COR-L47 (cell line): Measurements from ENCODE around the gene MFF.
"Not testable (repeated sequence)": the region's sequence is repeated elsewhere in the genome, so short reads cannot be mapped to it uniquely, and the experiment has no call there.

Experiments
- DNase-seq: peaks from one replicate; lab custom pipeline; 2025; lab: John Stamatoyannopoulos, UW

The MFF gene

DNA sequence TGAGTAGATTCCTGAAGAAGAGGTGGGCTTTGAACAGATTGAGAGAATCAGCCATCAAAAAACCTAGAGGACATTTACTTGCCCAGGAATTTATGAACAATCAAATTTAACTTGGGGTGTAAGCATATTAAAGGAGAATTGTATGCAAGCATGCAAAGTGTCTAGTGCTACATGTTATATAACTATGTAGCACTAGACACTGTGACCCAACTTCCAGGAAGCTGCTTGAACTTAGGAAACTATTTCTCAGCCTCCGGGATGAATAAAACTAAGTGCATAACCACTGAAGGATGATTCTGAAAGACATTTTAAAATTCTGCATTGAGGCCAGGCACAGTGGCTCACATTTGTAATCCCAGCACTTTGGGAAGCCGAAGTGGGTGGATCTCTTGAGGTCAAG is 12.4 kb downstream of the MFF start:
- DNase-seq: no peak

DNA sequence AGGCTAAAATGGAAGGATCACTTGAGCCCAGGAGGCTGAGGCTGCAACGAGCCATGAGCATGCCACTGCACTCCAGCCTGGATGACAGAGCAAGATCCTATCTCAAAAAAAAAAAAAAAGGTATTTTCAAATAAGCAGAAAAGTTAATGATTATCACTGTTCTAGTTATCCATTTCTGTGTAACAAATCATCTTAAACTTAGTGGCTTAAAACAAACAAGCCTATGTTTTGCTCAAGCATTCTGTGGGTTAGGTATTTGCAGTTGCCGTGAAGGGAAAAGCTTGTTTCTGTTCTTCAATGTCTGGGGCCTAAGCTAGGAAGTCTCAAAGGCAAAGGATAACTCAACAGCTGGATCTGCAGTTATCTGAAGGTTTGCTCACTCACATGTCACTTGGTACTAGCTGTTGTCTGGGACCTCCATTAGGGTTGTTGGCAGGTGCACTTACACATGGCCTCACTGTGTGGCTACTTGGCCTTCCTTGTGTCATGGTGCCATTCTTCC is 14.1 kb downstream of the MFF start:
- DNase-seq: no peak

GRCh38 chr2:227340106-227340505 is 15.1 kb downstream of the MFF start:
- no peak for DNase-seq

GRCh38 chr2:227341553-227341952 is 16.5 kb downstream of the MFF start:
- DNase-seq: no peak

GRCh38 chr2:227344231-227344630 is 19.2 kb downstream of the MFF start:
- DNase-seq: no peak

GRCh38 chr2:227347117-227347516 is 22.1 kb downstream of the MFF start:
- DNase-seq: no peak

GRCh38 chr2:227348324-227348723 is 23.3 kb downstream of the MFF start:
- DNase-seq: no peak

DNA sequence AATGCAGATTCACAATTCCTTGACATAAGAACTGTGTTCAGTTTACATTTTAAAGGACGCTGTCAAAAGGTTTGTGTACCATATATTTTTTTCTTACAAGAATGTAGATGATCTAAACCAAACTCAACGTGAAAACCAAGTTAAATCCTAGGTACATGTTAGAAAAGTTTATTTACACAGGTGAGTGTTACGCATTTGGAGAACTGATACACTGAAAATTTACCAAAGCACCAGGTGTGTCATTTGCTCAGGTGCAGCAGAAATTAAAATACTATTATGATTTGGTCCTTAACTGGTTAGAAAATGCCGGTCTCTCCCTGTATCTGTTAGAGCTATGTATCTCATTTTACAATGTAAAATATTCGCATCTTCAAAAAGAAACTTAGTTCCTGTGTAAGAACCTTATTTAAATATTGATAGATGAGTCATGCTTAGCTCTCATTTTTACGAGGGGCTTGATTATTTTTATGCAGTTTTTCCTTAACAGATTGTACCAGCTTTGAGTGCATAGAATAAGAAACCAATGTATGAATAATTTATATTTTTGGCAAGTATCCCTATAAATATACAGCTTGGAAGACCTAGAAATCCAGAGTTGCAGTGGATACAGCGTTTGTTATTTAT is 25.1 kb downstream of the MFF start:
- DNase-seq: no peak

- no peak for DNase-seq
These were observed 26.6 kb downstream of the MFF start for GRCh38 chr2:227351639-227352038.

DNA sequence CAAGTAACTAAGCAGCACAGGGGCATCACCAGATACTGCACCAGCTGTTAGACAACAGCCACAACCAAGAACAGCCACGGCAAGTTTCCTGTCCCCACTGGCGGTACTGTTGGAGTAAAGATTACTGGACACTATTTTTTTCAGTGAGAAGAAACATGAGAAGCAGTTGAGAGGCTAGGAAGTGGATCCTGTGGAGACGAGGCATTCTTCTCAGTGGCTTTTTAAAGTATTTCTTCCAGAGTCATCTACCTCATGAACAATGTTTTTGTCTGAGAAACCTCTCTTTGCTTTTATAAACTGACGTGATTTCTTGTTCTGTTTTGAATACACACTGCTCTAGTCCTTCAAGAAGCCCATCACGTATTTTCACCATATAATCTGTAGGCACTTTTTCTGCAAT is 35.3 kb downstream of the MFF start:
- DNase-seq: no peak

DNA sequence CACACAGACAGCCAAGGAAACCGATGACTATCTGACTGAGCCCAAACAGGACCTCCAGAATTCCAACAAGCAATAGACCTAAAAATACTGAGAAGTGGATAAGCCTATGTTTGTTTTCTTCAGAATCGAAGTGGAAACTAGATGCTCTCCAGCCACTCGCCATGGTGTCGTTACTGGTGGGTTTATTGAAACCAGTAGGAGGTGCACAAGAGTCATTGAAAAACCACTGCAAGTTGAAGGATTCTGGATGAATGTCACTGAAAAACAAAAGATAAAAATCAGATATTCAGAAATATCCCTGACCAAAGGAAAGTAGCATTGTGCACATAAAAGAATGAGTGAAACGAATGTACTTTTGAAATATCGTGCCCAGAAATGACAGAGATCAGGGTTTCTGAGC is 38.7 kb downstream of the MFF start:
- no peak for DNase-seq

DNA sequence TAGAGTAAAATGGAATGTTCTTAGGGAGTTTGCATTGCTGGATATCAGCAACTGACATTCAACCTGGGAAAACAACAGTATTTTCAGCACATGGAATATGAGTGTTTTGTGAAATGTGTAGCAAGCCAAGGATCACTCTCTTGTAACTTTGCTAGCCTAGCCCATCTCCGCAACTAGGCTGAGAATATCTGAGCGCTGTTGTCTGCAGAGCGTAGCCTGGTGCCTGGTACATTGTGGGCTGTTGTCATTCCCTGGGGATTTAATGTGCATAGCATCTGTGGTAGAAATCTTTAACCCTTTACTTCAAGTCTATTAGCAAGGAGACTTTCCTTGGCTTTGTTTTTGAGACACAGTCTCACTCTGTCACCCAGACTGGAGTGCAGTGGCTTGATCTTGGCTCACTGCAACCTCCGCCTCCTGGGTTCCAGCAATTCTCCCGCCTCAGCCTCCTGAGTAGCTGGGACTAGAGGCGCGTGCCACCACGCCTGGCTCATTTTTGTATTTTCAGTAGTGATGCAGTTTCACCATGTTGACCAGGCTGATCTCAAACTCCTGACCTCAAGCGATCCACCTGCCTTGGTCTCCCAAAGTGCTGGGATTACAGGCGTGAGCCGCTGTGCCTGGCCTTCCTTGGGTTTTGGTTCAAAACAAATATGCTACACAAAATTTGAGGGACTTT is 39.7 kb downstream of the MFF start:
- not testable (repeated sequence) for DNase-seq

GRCh38 chr2:227365833-227366232 is 40.8 kb downstream of the MFF start:
- DNase-seq: no peak

DNA sequence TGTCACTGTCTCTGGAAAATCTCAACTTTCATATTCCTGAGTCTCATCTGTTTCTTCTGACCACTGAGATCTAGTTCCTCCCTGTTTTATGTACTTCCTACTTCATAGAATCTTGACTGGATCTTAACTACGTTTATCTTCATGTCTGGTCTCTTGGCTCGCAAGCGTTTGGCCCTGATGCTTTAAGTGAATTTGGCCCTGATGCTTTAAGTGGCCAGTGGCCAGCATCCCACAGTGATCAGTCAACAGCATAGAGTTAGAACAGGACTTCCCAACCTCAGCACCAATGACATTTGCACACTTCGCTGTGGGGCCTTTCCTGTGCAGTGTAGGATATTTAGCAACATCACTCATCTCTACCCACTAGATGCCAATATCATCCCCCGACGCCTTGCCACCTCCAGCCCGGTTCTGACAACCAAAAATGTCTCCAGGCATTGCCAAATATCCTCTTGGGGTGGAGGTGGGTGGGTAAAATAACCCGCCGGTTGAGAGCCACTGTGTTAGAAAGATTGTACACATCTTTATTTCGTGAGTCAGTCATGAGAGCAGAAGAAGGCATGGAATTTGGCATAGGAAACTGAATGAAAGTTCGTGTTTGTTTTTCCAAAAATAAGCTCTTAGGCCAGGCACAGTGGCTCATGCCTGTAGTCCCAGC is 41.8 kb downstream of the MFF start:
- no peak for DNase-seq

GRCh38 chr2:227367427-227367795 is 42.4 kb downstream of the MFF start:
- no peak for DNase-seq

GRCh38 chr2:227368574-227368973 is 43.5 kb downstream of the MFF start:
- DNase-seq: no peak

DNA sequence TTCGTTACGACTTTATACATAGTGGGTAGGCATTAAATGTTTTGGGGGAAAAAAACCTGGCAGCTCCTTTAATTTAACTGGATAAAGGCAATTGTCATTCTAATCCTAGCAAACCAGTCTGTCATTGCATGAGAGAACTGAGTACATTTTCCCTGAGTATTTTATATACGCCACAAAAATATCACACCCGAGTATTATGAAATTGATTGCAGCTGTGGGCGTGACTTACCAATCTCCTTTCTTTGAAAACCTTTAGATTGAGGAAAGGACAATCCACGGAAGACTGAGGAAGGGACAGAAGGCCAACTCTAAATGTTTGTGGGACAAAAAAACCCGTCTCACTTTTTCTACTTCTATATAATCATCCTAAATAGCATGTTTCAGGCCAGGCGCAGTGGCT is 45.0 kb downstream of the MFF start:
- DNase-seq: no peak

DNA sequence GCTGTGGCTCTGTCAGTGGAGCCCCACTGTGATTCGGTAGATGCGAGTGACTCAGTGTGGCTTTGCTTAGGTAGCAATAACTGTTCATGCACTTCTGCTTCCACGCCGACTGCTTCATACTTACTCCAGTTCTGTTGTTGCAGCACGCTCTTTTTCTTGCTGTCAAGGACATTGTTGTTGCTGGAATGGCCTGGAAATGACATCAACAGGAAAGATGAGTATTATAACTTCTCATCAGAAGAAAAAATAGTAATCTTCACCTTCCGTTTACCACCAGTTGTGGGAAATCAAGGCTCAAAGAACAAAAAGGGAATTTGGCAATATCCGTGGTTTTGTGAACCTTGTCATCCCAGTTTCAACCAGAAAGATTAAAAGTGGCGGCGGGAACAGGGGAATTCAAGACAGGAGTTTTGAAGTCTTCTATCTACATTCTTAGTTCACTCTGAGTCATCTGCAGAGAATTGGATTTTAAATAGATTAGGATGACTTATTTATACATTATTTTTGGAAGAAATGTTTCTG is 45.8 kb downstream of the MFF start:
- DNase-seq: no peak

DNA sequence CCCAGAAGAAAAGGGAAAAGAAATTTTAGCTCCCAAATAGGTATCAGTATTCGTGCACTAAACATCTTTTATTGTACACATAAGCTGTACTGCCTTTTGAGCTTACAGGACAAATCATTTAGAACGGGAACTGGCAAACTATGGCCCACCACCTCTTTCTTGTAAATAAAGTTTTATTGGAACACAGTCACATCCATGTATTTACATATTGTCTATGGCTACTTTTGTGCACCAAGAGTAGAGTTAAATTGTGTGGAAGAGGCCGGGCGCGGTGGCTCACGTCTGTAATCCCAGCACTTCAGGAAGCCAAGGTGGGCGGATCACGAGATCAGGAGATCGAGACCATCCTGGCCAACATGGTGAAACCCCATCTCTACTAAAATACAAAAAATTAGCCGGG is 48.3 kb downstream of the MFF start:
- no peak for DNase-seq

GRCh38 chr2:227374158-227374557 is 49.1 kb downstream of the MFF start:
- DNase-seq: no peak

DNA sequence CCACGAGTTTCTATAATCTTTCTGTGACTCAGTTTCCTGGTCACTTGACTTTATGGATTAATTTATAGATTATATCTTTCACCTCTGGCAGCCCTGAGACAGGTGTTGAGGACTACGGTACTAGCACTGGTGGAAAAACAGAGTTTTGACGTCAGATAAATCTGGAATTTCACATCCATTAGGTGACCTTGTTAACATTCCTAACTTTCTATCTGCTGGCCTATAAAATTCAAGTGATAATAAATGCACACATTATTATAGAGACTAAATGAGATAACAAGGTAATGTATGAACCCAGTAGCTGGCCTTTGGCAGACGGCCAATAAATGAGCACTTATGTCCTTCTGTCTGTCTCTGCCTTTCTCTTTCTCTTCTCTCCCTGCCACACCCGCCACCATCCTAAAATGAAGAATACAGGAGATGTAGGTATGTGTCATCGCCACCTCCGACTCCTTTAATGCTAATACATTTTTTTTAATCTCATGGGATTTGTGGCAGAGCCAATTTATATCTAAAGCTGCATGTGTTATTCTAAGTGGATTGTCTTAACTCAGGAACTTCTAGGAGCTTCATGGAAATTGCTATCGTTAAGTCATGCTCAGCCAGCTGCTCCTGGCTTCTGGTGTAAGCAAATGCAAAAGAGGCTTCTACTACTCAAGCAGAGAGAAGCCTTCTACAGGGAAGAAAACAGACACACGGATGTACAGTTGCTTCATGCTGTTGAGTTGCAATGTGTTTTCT is 51.8 kb downstream of the MFF start:
- DNase-seq: no peak
